IPS-18a (cell line): ENCODE measurements around the gene JMJD4.

Experiments
- H3K27ac ChIP-seq: one replicate; pipeline ENCODE4 v1.5.1; 2013; ENCODE audit warnings: low read length
- H3K27me3 ChIP-seq: one replicate; pipeline ENCODE4 v1.6.1; 2013; ENCODE audit warnings: mild to moderate bottlenecking, low read length; ENCODE audit not compliant: control insufficient read depth, insufficient read depth
- H3K36me3 ChIP-seq: one replicate; pipeline ENCODE4 v1.6.1; 2013; ENCODE audit warnings: low read depth, low read length; ENCODE audit not compliant: control insufficient read depth
- H3K4me1 ChIP-seq: one replicate; pipeline ENCODE4 v1.6.1; 2013; ENCODE audit warnings: low read depth, low read length; ENCODE audit not compliant: control insufficient read depth
- H3K4me3 ChIP-seq: one replicate; pipeline ENCODE4 v1.5.1; 2013; ENCODE audit warnings: low read length
- H3K9ac ChIP-seq: one replicate; pipeline ENCODE4 v1.6.1; 2013; ENCODE audit warnings: mild to moderate bottlenecking, low read length, moderate library complexity
- H3K9me3 ChIP-seq: one replicate; pipeline ENCODE4 v1.6.1; 2013; ENCODE audit warnings: low read depth, low read length; ENCODE audit not compliant: control insufficient read depth

Gene JMJD4

GRCh38 chr1:227745568-227746265, 10.6 kb upstream of the JMJD4 start:
- Histone ChIP-seq H3K4me1 (no peaks in the 10 kb centered on the region), H3K9ac (no peak overlapping the region), H3K27ac (no peak overlapping the region), H3K4me3 (no peak overlapping the region), H3K36me3 (peaks cover 13% of the 10 kb centered on the region), H3K27me3 (no peaks in the 10 kb centered on the region), H3K9me3 (no peaks in the 10 kb centered on the region)

DNA sequence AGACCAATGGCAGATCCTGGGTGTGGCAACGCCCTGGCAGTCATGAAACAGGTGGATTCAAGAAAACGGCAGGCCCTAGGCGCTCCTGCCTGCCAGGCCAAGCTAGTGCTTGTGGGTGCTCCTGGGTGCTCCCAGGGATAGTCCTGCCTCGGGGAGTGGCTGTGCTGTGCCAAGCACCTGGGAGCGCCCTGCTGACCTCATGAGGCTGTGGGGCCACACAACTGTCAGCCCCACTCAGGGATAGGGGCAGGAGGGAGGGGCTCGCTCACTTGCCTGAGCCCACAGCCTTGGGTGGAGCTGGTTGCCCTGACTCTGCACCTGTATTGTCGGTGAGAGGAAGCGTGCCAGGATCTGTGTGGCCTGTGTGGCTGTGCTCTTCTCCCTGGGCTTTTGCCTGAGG, 9.6 kb upstream of the JMJD4 start:
- Histone ChIP-seq H3K9me3 (no peaks in the 10 kb centered on the region), H3K9ac (no peak overlapping the region), H3K4me3 (no peak overlapping the region), H3K4me1 (no peaks in the 10 kb centered on the region), H3K27ac (no peak overlapping the region), H3K36me3 (peaks cover 11% of the 10 kb centered on the region), H3K27me3 (no peaks in the 10 kb centered on the region)

- H3K27me3 ChIP-seq: no peaks in the 10 kb centered on the region
- no peak overlapping the region for H3K4me3 ChIP-seq
- H3K27ac ChIP-seq: no peak overlapping the region
- peaks cover 5% of the 10 kb centered on the region for H3K36me3 ChIP-seq
- no peaks in the 10 kb centered on the region for H3K4me1 ChIP-seq
- H3K9ac ChIP-seq: no peak overlapping the region
- H3K9me3 ChIP-seq: no peaks in the 10 kb centered on the region
Observed at GRCh38 chr1:227742738-227743715, 7.9 kb upstream of the JMJD4 start.

- H3K9me3 ChIP-seq: no peaks in the 10 kb centered on the region
- H3K4me1 ChIP-seq: no peaks in the 10 kb centered on the region
- no peaks in the 10 kb centered on the region for H3K27me3 ChIP-seq
- H3K36me3 ChIP-seq: no peaks in the 10 kb centered on the region
- no peak overlapping the region for H3K27ac ChIP-seq
- no peak overlapping the region for H3K4me3 ChIP-seq
- H3K9ac ChIP-seq: no peak overlapping the region
Observed at GRCh38 chr1:227741166-227741870, 6.2 kb upstream of the JMJD4 start.

DNA sequence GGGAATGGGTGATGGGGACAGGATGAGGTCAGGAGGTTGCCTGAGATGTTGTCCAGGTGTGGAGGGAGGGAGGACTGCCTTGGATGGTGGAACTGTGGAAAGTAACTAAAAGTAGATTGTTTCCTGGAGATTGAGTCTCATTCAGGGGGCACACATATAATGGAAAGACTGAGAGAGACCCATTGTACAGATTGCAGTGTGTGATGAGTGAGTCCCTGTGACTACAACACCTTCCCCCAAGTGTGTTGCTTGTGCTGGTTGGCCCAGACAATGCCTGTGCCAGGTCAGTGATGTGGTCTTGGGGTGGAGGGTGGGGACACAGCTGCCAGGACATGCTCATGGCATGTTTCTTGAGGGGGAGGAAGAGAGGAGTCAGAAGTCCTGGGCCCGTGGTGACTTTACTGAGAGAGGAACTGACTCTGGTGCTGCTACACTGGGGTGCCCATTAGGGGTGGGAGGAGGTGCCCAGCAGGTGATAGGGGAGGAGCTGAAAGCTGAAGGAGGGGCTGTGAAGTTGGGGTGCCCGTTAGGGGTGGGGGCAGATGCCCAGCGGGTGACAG, 5.4 kb upstream of the JMJD4 start:
- no peak overlapping the region for H3K4me3 ChIP-seq
- no peaks in the 10 kb centered on the region for H3K4me1 ChIP-seq

GRCh38 chr1:227739636-227740035, 4.5 kb upstream of the JMJD4 start:
- Histone ChIP-seq H3K9ac (no peak overlapping the region), H3K4me3 (no peak overlapping the region), H3K27ac (no peak overlapping the region), H3K4me1 (no peaks in the 10 kb centered on the region), H3K36me3 (no peaks in the 10 kb centered on the region), H3K27me3 (no peaks in the 10 kb centered on the region), H3K9me3 (no peaks in the 10 kb centered on the region)

More for the DNA sequence above, 5.4 kb upstream of the JMJD4 start:
- no peaks in the 10 kb centered on the region for H3K27me3 ChIP-seq
- H3K9ac ChIP-seq: no peak overlapping the region
- H3K9me3 ChIP-seq: no peaks in the 10 kb centered on the region
- H3K27ac ChIP-seq: no peak overlapping the region
- H3K36me3 ChIP-seq: no peaks in the 10 kb centered on the region

DNA sequence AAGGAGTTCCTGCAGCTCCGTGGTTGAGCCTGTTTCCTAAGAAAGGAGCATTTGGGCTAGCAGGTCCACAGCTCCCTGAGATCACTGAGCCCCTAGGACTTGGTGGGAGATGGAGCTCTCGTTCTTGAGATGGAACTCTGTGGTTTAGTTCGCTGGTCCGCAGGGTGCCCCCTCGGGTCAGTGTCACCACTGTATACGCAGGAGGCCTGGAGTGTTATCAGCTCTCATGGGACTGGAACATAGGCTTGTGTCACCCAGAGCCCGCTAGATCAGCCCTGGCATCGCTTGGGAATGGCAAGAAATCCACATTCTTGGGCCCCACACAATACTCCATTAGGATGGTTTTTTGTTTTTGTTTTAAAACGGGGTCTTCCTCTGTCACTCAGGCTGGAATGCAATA, 3.7 kb upstream of the JMJD4 start:
- Histone ChIP-seq H3K4me1 (no peaks in the 10 kb centered on the region), H3K4me3 (no peak overlapping the region), H3K27ac (no peak overlapping the region), H3K9ac (no peak overlapping the region), H3K9me3 (no peaks in the 10 kb centered on the region), H3K27me3 (no peaks in the 10 kb centered on the region), H3K36me3 (no peaks in the 10 kb centered on the region)

DNA sequence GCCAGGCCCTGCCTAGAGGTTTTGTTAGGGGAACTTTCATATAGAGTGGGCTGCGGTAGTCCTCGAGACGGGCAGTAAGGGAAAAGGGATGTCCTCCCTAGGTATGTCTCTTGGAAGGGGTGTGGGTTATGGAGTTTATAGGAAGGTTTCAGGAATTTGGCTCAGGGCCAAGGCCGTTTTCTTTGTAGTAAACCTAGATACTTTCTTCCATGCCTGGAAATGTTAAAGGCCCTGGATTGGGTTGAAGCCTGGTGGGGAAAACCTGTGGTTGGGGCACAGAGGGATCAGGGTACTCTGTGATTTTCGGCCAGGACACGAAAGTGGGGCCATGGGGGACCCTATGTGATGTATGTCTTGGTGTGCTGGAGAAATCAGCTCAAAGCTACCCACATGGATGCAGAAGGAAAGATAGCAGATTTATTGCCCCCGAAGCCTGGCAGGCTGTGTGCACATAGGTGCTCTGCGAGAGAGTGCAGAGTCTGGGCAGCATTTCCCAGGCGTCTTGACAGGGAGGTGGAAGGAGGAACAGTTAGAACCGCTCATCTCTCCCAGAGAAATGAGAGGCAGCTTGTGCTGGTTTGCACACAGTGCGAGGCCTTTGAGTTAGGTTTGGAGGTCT, 1.8 kb upstream of the JMJD4 start:
- Histone ChIP-seq H3K9ac (no peak overlapping the region), H3K9me3 (no peaks in the 10 kb centered on the region), H3K4me1 (no peaks in the 10 kb centered on the region), H3K4me3 (no peak overlapping the region), H3K27me3 (no peaks in the 10 kb centered on the region), H3K36me3 (peaks cover 10% of the 10 kb centered on the region), H3K27ac (no peak overlapping the region)

DNA sequence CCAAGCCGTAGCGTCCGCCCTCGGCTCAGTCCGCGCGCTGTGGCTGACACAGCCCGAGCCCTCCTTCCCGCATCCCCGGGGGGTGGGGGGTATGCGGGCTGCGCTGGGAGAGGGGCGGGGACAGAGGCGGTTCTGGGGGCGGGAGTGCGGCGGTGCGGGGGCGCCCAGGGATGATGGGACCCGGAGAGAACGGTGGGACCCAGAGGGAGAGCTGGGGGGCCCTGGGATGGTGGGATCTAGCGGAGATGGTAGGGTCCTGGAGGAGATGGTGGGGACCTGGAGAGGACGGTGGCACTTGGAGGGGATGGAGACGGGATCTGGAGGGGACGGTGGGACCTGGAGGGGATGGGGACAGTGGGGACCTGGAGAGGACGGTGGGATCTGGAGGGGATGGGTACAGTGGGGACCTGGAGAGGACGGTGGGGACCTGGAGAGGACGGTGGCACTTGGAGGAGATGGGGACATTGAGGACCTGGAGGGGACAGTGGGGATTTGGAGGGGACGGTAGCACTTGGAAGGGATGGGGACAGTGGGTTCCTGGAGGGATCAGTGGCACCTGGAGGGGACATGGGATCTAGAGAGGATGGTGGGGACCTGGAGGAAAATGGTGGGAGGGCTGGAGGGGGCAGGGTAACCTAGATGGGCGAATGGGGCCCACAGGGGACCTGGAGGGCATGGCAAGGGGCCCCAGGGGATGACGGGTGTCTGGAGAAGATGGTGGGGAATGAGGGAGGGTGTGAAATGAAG, 610 bp upstream of the JMJD4 start:
- Histone ChIP-seq H3K27me3 (no peaks in the 10 kb centered on the region), H3K9me3 (no peaks in the 10 kb centered on the region), H3K36me3 (peaks cover 16% of the 10 kb centered on the region), H3K9ac (peak overlapping the region; percentile 75), H3K4me3 (peak overlapping the region; percentile 89), H3K27ac (no peak overlapping the region), H3K4me1 (no peaks in the 10 kb centered on the region)

- peaks cover 16% of the 10 kb centered on the region for H3K36me3 ChIP-seq
- no peak overlapping the region for H3K27ac ChIP-seq
- peak overlapping the region; percentile 89 for H3K4me3 ChIP-seq
- H3K27me3 ChIP-seq: no peaks in the 10 kb centered on the region
- H3K9ac ChIP-seq: peak overlapping the region; percentile 75
- H3K4me1 ChIP-seq: peaks cover 6% of the 10 kb centered on the region
- H3K9me3 ChIP-seq: no peaks in the 10 kb centered on the region
Observed at GRCh38 chr1:227734546-227734855, 601 bp downstream of the JMJD4 start.
